GM12865 (cell line): ENCODE data around the gene SRM.
"Not testable (repeated sequence)": the region's sequence is repeated elsewhere in the genome, so short reads cannot be mapped to it uniquely, and the experiment has no call there.

ENCODE experiments used
- DNase-seq: peaks from one replicate; pipeline ENCODE4 v3.0.0; 2010; ENCODE audit warnings: low read depth
- H3K4me3 ChIP-seq: 2 replicates; pipeline ENCODE4 v1.5.1; 2011; ENCODE audit warnings: mild to moderate bottlenecking, low read depth, low read length, control low read depth
- CTCF ChIP-seq: IDR thresholded peaks from 2 replicates; pipeline ENCODE4 v1.5.1; 2011; ENCODE audit warnings: low read length, control low read depth, low read depth, inconsistent platforms; ENCODE audit not compliant: insufficient read depth; ENCODE audit errors: missing control alignments

SRM gene

GRCh38 chr1:11059968-11060830 is at the start of gene SRM:
Gene SRM, minus strand, starts transcription at chr1:11060018. Its CDS starts 75 bp downstream, at chr1:11059943.
- TF ChIP-seq CTCF = peak; percentile 26
- H3K4me3 ChIP-seq = peak within 1 kb of the TSS; percentile 88

GRCh38 chr1:11109047-11109760 is 49.4 kb upstream of the SRM start:
- H3K4me3 ChIP-seq = no peak overlapping the region
- TF ChIP-seq CTCF = no peak
- DNase-seq = no peak

More at GRCh38 chr1:11059968-11060830, at the start of gene SRM:
- DNase-seq = peak; percentile 96

- TF ChIP-seq CTCF = no peak
- DNase-seq = no peak
- H3K4me3 ChIP-seq = no peak overlapping the region
These were observed 47.8 kb upstream of the SRM start for GRCh38 chr1:11107599-11107998.

- no peak for DNase-seq
- no peak for TF ChIP-seq CTCF
- H3K4me3 ChIP-seq = no peak overlapping the region
These were observed 45.8 kb upstream of the SRM start for GRCh38 chr1:11105586-11105985.

- no peak overlapping the region for H3K4me3 ChIP-seq
- no peak for TF ChIP-seq CTCF
- DNase-seq = no peak
These were observed 41.5 kb upstream of the SRM start for GRCh38 chr1:11101347-11101746.

GRCh38 chr1:11100806-11101205 is 41.0 kb upstream of the SRM start:
- not testable (repeated sequence) for DNase-seq, H3K4me3 ChIP-seq

GRCh38 chr1:11100149-11100493 is 40.3 kb upstream of the SRM start:
- TF ChIP-seq CTCF = no peak
- H3K4me3 ChIP-seq = peak overlapping the region; percentile 86
- no peak for DNase-seq
